ENCODE results near the gene TDRD12. TPM values are rescaled to one million over a fixed set of nuclear protein-coding genes. Genes with fewer than 3 reads are reported as not detected.

The TDRD12 gene
- total and polyA plus RNA-seq, 2 of the 13 experiments (the other 11 are each of a cell fraction or from before 2014, with no cell fraction given): 0.03 to 0.40 TPM

DNA sequence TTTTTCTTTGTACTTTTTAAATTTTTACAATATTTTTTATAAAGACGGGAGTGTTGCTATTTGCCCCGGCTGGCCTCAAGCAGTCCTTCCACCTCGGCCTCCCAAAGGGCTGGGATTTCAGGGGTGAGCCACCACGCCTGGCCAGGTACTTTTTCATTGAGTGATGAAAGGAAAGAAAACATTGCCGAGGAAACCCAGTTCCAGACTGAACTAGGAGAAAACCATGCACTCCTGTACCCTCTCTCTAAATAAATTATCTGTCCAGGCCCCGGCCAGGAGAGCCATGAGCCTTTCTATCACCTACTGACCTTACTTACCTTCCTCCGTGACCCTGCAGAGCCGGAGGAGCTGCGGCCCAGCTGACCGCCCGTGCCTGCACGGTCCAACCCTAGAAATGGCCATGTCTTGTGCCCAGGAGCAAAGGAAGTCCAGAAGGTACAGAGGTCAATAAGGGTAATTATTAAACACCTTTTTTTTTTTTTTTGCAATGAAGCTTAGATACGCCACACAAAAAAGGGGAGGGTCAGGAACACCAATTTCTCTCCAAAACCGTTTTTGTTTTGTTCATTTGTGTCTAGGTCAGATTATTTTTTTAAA, 149.9 kb downstream of the TDRD12 start, which contains the start of gene SLC7A9 (continued):
- TF ChIP-seq, protein P1, sequence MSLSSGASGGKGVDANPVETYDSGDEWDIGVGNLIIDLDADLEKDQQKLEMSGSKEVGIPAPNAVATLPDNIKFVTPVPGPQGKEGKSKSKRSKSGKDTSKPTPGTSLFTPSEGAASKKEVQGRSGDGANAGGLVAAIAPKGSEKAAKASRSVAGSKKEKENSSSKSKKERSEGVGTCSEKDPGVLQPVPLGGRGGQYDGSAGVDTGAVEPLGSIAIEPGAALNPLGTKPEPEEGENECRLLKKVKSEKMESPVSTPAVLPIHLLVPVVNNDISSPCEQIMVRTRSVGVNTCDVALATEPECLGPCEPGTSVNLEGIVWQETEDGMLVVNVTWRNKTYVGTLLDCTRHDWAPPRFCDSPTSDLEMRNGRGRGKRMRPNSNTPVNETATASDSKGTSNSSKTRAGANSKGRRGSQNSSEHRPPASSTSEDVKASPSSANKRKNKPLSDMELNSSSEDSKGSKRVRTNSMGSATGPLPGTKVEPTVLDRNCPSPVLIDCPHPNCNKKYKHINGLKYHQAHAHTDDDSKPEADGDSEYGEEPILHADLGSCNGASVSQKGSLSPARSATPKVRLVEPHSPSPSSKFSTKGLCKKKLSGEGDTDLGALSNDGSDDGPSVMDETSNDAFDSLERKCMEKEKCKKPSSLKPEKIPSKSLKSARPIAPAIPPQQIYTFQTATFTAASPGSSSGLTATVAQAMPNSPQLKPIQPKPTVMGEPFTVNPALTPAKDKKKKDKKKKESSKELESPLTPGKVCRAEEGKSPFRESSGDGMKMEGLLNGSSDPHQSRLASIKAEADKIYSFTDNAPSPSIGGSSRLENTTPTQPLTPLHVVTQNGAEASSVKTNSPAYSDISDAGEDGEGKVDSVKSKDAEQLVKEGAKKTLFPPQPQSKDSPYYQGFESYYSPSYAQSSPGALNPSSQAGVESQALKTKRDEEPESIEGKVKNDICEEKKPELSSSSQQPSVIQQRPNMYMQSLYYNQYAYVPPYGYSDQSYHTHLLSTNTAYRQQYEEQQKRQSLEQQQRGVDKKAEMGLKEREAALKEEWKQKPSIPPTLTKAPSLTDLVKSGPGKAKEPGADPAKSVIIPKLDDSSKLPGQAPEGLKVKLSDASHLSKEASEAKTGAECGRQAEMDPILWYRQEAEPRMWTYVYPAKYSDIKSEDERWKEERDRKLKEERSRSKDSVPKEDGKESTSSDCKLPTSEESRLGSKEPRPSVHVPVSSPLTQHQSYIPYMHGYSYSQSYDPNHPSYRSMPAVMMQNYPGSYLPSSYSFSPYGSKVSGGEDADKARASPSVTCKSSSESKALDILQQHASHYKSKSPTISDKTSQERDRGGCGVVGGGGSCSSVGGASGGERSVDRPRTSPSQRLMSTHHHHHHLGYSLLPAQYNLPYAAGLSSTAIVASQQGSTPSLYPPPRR (CRISPR knock-in tag; IDR thresholded peaks at IDR 0.05; ENCODE audit: borderline replicate concordance): no peak
- TF ChIP-seq NFKB2 (CRISPR knock-in tag; IDR thresholded peaks at IDR 0.05; ENCODE audit: borderline replicate concordance) (no peak), CENPT (CRISPR knock-in tag; IDR thresholded peaks at IDR 0.05; ENCODE audit: low read depth) (no peak), SMYD3 (CRISPR knock-in tag; IDR thresholded peaks at IDR 0.05) (no peak), CC2D1A (CRISPR knock-in tag; IDR thresholded peaks at IDR 0.05) (no peak), ZNF776 (CRISPR knock-in tag; IDR thresholded peaks at IDR 0.05) (no peak), ZFP36L2 (CRISPR knock-in tag; IDR thresholded peaks at IDR 0.05) (no peak), SAP130 (CRISPR knock-in tag; IDR thresholded peaks at IDR 0.05; ENCODE audit: low read depth) (0 out of 2 replicates have a peak, but pooled peaks have one; percentile 13), ZSCAN20 (CRISPR knock-in tag; IDR thresholded peaks at IDR 0.05; ENCODE audit: borderline replicate concordance) (0 out of 2 replicates have a peak, but pooled peaks have one; percentile 35), ARHGAP35 (CRISPR knock-in tag; IDR thresholded peaks at IDR 0.05; ENCODE audit: borderline replicate concordance) (no peak), ZNF652 (CRISPR knock-in tag; IDR thresholded peaks at IDR 0.05; ENCODE audit: borderline replicate concordance, low read depth) (no peak), HNF1A (IDR thresholded peaks at IDR 0.05; ENCODE audit: low read depth) (peak; percentile 89), HNF1A (CRISPR knock-in tag; IDR thresholded peaks at IDR 0.05; ENCODE audit: borderline replicate concordance) (peak; percentile 78; the same call in 1 of the 2 replicates), ZNF235 (CRISPR knock-in tag; IDR thresholded peaks at IDR 0.05; ENCODE audit: borderline replicate concordance) (no peak), TOPORS (CRISPR knock-in tag; IDR thresholded peaks at IDR 0.05) (no peak), ZNF713 (CRISPR knock-in tag; IDR thresholded peaks at IDR 0.05) (no peak), RARA (CRISPR knock-in tag; IDR thresholded peaks at IDR 0.05) (peak; percentile 46; the same call in 1 of the 2 replicates), ZNF768 (CRISPR knock-in tag; IDR thresholded peaks at IDR 0.05) (no peak)
- TF ChIP-seq, protein P2, sequence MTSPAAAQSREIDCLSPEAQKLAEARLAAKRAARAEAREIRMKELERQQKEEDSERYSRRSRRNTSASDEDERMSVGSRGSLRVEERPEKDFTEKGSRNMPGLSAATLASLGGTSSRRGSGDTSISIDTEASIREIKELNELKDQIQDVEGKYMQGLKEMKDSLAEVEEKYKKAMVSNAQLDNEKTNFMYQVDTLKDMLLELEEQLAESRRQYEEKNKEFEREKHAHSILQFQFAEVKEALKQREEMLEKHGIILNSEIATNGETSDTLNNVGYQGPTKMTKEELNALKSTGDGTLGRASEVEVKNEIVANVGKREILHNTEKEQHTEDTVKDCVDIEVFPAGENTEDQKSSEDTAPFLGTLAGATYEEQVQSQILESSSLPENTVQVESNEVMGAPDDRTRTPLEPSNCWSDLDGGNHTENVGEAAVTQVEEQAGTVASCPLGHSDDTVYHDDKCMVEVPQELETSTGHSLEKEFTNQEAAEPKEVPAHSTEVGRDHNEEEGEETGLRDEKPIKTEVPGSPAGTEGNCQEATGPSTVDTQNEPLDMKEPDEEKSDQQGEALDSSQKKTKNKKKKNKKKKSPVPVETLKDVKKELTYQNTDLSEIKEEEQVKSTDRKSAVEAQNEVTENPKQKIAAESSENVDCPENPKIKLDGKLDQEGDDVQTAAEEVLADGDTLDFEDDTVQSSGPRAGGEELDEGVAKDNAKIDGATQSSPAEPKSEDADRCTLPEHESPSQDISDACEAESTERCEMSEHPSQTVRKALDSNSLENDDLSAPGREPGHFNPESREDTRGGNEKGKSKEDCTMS (CRISPR knock-in tag; conservative IDR thresholded peaks at IDR 0.05): no peak

Data from HepG2 (cell line).